Stimulated activated CD4-positive, alpha-beta T cell treated with anti-CD3 and anti-CD28 coated beads, Interleukin-15, amount 100 ng/mL, for 48 hours (primary cell): ENCODE measurements around the gene TMEM273.

Experiments used
- DNase-seq, 2 donors: peaks; one replicate each; pipeline ENCODE4 v3.0.0-alpha.2; 2020; ENCODE audit warnings: low read depth in 2 of 2

The TMEM273 gene

DNA sequence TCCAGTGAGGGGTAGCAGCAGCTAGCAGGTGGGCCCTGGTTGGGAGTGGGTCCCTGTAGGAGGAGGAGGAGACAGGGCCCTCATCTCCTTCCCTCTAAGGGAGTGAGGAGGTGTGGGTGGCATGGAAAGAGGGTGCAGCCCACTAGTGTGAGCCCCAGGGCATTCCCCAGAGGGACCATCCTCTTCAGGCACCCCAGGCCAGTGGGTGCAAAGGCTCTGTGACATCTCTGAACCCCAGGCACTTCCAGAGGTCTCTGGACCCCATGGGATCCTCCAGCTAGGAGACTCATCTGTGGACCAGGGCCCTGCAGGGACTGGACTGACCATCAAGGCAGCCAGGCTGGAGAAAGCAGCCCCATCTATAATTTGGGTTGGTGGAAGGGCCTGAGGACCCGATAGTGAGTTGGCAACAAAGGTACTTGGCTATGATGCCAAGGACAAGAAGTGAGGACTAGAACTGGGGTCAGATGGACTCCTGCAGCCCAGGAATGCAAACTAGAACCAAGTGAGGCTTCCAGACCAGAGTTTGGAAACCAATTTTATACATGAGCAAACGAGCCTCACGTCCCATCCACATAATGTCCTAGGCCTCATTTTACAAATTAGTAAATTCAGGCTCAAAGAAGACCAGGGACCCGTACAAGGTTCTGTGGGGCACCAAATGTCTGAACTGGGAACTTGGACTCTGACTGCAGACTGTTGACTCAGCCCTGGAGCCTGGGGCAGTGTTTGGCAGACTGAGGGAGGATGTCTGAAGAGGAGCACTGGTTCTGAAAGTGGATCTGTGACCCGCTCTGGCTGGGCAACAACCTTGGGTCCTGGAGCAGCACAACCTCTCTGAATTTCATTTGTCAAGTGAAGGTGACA is 71.4 kb downstream of the TMEM273 start:
- DNase-seq = no peak

DNA sequence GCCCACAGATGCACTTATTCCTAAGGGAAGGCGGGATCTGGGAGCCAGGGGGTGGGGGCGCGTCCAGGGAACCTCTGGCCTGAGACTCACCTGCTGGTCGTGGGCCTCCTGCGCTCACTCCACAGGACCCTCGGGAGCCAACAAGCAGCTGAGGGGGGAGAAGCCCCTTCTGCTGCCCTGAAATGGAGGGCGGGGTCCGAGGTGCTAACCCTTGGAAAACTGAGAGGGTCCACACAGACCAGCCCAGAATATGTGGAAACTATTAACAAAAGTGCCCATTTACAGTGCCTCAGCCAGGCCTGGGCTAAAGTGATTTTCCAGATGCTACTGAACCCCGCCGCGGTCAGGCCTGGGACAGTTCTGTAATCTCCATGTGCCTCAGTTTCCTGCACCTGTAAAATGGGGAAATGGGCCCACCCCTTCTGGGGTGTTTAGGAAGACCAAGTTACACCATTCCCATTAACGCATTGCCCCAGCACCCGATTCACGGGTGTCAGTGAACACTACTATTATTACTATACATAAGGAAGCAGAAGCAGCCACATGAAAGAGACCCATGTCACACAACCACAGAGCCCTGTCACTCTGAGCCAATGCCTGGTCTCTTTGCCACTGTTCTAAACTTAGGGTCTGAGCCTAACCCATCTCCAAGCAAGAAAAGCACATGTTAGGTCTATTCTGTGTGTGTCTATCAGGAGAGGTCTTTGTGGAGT is 72.2 kb downstream of the TMEM273 start:
- no peak for DNase-seq

DNA sequence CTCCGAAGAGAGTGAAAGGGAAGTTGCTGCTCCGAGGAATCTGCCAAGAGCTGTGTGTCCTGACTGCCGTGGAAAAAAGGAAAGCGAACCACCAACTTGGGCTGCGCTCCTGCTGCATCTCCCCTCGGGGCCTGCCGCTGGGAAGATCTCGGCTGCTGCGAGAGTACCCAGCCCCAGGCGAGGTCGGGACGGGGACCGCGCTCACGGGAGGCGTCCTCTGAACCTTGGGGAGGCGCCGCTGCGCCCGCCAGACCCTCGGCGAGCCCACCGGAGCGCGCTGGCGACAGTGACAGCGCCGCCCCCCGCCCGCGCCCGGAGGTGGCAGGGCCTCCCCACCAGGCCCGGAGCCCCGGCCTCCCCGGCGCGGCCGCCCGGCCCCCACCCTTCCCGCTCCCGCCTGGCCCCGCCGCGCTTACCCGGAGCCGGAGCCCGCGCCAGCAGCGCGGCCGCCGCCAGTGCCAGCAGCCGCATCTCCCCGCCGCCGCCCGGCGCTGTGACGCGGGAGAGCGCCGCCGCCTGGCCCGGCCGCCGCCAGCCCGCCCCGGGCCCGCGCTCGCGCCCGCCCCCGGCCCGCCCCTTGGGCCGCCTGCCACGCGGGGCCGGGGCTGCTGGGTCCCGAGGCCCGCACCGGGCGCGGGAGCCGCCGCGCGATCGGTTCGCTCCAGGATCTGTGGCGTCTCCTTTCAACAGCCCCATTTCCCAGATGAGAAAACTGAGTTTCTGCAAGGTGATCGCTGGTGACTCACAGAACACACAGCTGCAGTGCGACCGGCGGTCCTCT is 73.0 kb downstream of the TMEM273 start, which contains the start of gene VSTM4:
TSS of gene VSTM4 (minus strand) at position 508 of the 781 bp plus-strand sequence. CDS start at position 471, 37 bp downstream.
- no peak for DNase-seq

DNA sequence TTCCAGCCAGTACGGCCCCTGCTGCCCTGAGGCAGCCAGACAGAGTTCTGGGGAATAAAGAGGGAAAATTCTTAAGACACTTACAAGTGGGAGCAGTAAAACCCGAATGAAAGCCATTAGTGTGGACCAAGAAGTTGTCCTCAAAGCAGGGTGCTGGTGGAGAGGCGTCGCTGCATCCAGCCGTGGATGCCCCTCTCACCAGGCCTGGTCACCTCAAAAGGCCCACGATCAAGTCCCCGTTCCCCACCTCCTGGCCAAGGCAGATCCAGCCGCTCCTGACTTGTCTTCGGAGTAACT is 73.5 kb downstream of the TMEM273 start:
- DNase-seq = no peak

DNA sequence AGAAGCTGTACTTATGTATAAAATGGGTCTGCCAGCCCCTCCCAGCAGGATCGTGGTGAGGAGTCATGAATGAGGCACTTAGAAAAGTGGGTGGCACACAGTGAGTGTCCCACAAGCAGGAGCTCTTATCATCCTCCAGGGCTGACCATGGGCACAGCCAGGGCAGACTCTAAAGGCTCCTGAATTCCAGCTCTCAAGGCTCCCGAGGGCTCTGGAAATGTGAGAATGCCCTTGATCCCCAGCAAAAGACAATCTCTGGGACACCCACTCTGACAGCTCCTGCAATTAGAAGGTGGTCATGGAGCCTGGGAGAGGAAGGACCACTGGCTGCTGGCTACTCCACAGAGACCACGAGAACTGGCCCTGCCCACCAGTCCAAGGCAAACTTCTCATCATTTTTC is 74.5 kb downstream of the TMEM273 start:
- DNase-seq = no peak

DNA sequence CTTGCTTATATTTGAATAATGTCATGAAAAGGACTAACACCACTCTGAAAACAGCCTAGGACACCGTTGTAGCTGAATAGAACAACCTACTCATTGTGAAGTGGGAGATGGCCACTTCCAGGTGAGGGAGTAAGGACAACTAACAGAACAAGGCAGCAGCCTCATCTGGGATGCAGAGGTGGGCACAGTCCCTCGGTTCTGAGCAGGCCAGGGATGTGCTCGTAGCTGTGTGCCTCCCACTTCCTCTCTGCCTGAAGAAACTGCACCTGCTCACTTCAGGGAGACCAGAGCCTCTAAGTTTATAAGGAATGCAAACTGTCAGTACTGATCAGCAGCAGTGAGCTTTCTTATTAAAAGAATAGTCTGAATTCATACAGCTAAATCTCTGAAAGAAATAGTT is 75.3 kb downstream of the TMEM273 start:
- no peak for DNase-seq

DNA sequence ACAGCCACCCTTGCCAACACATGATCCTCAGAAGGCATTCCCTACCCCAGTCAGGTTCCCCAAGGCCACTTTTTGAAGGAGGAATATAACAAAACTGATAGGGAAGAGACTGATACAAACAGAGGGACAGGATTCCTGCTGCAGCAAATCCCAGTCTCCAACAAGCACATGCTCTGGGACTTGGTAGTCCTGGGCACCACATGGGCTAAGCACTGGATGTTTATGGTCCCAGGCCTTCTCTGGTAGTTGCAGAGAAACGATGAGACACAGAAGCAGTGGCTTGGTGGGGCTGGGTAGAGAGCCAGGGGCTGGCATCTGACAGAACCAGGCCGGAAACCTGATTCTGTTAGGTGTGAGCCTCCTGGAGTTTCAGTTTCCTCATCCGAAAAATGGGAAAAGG is 76.1 kb downstream of the TMEM273 start:
- no peak for DNase-seq

DNA sequence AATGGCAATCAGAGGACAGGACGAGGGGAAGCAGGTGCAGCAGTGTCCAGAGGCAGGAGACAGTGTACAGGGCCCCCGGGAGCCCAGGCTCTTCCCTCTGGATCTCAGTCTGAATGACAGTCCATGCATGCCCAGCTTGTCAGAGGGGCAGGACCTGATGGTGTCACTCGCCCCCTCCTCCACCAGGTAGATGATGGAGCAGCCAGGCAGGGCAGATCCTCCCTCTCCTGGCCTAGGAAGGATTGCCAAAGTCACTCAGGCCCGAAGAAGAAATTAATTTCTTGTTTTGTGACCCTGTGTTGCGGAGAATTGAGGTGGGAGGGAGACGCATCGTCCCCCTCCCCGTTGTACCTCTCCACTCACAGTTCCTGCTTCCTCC is 76.9 kb downstream of the TMEM273 start:
- no peak for DNase-seq

DNA sequence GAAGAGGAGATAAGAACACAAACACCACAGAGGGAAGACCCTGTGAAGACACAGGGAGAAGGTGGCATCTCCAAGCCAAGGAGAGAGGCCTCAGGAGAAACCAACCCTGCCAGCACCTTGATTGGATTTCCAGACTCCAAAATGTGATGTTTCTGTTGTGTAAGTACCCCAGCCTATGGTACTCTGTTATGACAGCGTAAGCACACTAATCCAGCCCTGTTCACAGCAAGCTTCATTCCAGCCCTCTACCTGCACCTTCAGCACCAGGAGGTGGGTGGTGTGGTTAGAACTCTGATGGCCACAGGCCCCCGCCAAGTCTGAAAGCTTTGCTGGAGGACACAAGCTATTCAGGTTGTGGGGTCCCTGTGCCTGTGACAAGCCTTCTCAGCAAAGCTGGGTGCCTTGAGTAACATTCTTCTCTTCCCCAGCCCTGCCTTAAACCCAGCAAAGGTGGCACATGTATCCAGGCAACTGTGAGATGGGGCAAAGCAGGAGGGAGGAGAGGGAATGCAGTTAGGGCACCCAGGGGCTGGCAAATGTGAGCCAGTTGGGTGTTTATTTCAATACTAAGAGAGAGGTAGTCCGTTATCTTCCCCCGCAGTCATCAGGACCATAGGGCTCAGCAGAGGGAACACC is 77.4 kb downstream of the TMEM273 start:
- DNase-seq = no peak

DNA sequence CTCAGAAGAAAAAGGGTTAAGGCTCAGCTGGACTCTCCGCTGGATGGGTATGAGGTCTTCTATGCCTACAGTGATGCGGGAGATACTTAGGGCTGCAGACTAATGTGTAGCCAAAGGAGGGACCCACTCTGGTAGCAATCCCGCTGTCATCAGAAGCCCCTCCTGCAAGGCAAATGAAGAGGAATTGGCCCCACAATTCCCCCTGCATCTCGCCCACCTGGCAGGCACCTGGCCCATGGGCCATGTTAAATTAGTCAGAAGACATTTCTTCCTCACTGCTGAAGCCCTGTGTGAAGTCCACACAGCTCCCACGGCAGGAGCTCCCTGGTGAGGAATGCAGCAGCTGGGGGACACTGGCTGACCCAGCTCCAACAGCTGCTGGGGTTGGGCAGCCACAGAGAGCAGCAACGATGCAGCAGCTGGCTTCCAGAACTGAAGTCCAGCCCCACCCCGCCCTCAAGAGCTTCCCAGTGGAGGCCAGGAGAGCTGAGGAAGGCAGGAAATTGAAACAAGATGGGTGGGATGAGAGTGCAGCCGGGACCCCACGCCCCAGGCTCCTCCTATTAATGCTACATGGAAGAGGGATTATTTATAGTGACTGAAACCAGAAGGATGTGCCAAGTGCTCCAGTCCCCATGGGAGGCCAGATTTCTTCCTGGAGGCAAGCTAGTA is 78.4 kb downstream of the TMEM273 start:
- DNase-seq = no peak

DNA sequence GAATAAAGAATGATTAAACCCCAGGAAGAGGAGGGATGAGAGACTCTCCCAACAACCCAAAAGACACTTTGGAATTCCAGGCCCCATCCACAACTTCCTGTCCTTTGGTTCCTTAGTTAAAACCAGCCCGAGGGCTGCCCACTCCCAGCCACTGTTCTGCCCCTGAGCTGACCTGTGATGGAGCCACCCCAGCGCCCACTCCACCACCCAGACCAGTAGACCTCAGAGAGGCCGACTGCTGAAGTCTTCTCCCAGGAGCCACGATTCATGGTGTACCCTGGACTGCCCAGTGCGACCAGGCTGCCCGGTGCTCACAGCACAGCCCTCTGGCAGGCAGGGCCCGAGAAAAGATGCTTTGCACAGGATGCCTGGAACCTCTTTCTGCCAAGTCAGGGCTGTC is 79.5 kb downstream of the TMEM273 start:
- no peak for DNase-seq

DNA sequence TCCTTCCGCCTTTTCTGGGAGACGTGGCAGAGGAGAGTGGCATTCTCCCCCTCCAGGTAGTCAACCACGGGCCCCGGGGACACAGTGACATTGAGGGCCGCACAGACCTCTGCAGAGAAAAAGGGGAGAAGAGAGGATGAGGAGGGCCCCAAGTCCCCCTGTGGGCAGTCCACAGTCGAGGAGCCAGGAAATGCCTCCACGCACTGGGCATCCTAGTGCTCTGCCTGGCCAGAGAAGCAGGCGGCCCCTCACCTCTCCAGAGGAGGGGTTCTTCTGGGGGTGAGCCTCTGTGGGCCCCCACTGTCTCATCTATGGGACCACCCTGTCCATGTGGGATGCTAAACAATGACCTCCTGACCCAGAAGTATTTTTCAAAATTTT is 80.3 kb downstream of the TMEM273 start:
- no peak for DNase-seq

DNA sequence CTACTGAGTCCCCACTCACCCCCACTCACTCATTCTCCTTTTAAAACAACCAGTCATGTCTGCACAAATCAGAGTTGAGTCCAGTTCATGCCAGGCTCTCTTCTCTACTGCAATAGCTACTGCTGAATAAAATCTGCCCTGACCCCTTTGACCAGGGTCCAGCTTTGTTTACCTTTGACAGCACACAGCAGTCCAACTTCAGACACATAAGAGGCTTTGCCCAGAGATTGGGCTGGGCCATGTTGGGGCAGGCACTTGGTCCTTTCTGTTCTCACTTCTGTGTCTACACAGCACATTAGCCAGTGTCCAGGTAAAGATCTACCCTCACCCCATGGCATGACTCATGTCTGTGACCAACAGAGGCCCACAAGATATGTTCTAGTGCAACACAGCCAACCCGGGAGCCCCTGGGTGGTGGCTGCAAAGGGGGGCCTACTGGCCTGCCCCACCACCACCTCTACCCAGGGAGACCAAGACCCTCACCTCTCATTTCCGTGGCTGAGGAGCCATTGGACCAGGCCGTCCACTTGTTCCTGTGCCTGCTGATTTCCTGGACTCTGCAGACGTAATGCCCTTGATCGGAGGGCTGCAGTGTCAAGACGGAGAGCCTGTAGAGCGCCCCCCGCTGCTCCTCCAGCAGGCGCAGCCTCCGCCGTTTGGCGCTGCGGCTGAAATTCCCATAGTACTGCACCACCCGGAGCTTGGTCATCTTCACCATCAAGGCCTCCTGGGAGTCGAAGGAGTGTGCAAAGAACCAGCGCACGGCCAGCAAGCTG is 80.9 kb downstream of the TMEM273 start:
- no peak for DNase-seq

DNA sequence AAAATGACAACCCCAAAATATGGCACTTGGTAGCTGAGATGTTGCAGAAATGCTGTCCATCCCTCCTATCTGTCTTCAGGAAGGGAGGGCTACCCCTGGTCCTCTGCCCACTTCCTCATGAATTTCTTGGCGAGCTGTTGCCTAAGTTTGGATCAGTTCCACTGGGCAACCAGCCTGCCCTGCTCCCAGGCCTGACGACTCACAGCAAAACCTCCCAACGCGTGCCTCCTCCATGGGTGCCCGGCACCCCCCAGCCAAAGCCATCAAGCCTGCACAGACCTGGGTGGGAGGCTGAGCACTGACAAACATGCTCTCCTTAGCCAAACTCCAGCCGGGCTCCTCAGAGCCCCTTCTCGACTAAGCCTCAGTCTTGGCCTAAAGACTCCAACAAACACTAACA is 81.7 kb downstream of the TMEM273 start:
- no peak for DNase-seq

DNA sequence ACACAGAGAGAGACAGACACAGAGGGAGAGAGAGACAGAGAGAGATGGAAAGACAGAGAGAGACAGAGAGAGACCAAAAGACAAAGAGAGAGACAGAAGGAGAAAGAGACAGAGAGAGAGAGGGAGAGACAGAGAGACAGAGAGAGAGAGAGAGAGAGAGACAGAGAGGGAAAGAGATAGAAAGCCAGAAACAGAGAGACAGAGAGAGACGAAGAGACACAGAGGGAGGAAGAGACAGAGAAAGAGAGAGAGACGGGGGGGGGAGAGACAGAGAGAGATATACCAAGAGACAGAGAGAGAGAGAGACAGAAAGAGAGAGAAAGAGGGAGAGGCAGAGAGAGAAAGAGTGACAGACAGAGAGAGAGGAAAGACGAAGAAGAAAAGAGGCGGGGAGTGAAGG is 83.1 kb downstream of the TMEM273 start:
- DNase-seq = no peak
